Gastroesophageal sphincter (tissue), 4 donors: ENCODE data around the gene TBC1D10A. TPM values are rescaled to one million over a fixed set of nuclear protein-coding genes. Genes with fewer than 3 reads are reported as not detected.

Experiments used
- ATAC-seq: fragments of 150-250 bp; one replicate; pipeline ENCODE4 v1.9.1; 2016; ENCODE audit warnings: mild to moderate bottlenecking, moderate library complexity
- H3K27ac ChIP-seq, 4 donors: fragments of 200-600 bp; sonication (generic) in 3 of 4; 1 replicate in 3 of 4; 2 replicates in 1 of 4; pipeline ENCODE4 v1.5.1; 2016 to 2019
- H3K27me3 ChIP-seq: fragments of 200-600 bp; sonication (generic); one replicate; pipeline ENCODE4 v1.5.1; 2019
- H3K36me3 ChIP-seq, 2 donors: fragments of 200-600 bp; sonication (generic); one replicate each; pipeline ENCODE4 v1.5.1; 2019; ENCODE audit warnings: control low read depth in 1 of 2
- H3K4me1 ChIP-seq, 3 donors: fragments of 200-600 bp; sonication (generic); 1 replicate in 2 of 3; 2 replicates in 1 of 3; pipeline ENCODE4 v1.5.1; 2016 to 2019; ENCODE audit warnings: control low read depth in 2 of 3
- H3K4me3 ChIP-seq, 2 donors: fragments of 200-600 bp; sonication (generic); one replicate each; pipeline ENCODE4 v1.5.1; 2019; ENCODE audit warnings: mild to moderate bottlenecking in 1 of 2, moderate library complexity in 1 of 2
- H3K9me3 ChIP-seq, 3 donors: fragments of 200-600 bp; sonication (generic); one replicate each; pipeline ENCODE4 v1.5.1; 2017 to 2019; ENCODE audit warnings: control low read depth in 2 of 3
- EP300 ChIP-seq: sonication (generic); formaldehyde crosslinking; IDR thresholded peaks from one replicate; pipeline ENCODE4 v1.6.1; 2017; ENCODE audit warnings: antibody characterized with exemption, mild to moderate bottlenecking
- POLR2A ChIP-seq, 2 donors: fragments of 450-650 bp; IDR thresholded peaks; one replicate each; pipeline ENCODE4 v1.6.1; 2017; ENCODE audit warnings: antibody characterized with exemption in 2 of 2, mild to moderate bottlenecking in 2 of 2, moderate library complexity in 1 of 2
- POLR2AphosphoS5 ChIP-seq: sonication (generic); formaldehyde crosslinking; IDR thresholded peaks from one replicate; pipeline ENCODE4 v1.6.1; 2017; ENCODE audit warnings: antibody characterized with exemption
- WGBS, 2 donors: methylation state at CpG; one replicate each; pipeline ENCODE4 v1.1.5; 2018; ENCODE audit warnings: low coverage in 1 of 2; 5-methylcytosine and 5-hydroxymethylcytosine counted together
- total RNA-seq, 4 donors: library from RNA; depleted of rRNA; stranded (reverse); fragments of >200 nt; gene quantifications; one replicate each; pipeline ENCODE4 v1.1.0, GENCODE V29; 2016
- TF ChIP-seq, protein P1 (sequence below), 4 experiments: fragments of 200-600 bp in 2 of 4; fragments of 450-650 bp in 2 of 4; sonication (generic) in 1 of 4; IDR thresholded peaks; one replicate each; pipeline ENCODE4 v1.5.1; 2017 to 2019; ENCODE audit warnings: antibody characterized with exemption in 4 of 4, mild to moderate bottlenecking in 2 of 4, moderate library complexity in 2 of 4

TBC1D10A gene
- total RNA-seq, 4 donors from 2014 or later: 25.3 to 30.8 (median 26.0) TPM

- ATAC-seq: peak; percentile 14
- Histone ChIP-seq H3K9me3 (no peaks in the 10 kb centered on the region), H3K27me3 (no peaks in the 10 kb centered on the region), H3K27ac (peak overlapping the region; percentile 94 to 98 (median 96)), H3K4me1 (peaks cover 7 to 56% (median 35%) of the 10 kb centered on the region in 3 donors), H3K4me3 (peak overlapping the region; percentile 32 to 76), H3K36me3 (peaks cover 0 to 60% of the 10 kb centered on the region in 2 donors)
- TF ChIP-seq POLR2AphosphoS5 (no peak), POLR2A (IDR thresholded peaks at IDR 0.05) (no peak), EP300 (no peak)
- TF ChIP-seq, protein P1, sequence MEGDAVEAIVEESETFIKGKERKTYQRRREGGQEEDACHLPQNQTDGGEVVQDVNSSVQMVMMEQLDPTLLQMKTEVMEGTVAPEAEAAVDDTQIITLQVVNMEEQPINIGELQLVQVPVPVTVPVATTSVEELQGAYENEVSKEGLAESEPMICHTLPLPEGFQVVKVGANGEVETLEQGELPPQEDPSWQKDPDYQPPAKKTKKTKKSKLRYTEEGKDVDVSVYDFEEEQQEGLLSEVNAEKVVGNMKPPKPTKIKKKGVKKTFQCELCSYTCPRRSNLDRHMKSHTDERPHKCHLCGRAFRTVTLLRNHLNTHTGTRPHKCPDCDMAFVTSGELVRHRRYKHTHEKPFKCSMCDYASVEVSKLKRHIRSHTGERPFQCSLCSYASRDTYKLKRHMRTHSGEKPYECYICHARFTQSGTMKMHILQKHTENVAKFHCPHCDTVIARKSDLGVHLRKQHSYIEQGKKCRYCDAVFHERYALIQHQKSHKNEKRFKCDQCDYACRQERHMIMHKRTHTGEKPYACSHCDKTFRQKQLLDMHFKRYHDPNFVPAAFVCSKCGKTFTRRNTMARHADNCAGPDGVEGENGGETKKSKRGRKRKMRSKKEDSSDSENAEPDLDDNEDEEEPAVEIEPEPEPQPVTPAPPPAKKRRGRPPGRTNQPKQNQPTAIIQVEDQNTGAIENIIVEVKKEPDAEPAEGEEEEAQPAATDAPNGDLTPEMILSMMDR (IDR thresholded peaks at IDR 0.05): peak in 2 of 4 experiments; percentile 4 to 25
- 0% methylated on average over 1 of the region's 12 CpGs; no CpG with 5 or more reads in 1 of the 2 donors for WGBS, 2 donors
Observed at GRCh38 chr22:30289980-30290313, 36.8 kb downstream of the TBC1D10A start.

DNA sequence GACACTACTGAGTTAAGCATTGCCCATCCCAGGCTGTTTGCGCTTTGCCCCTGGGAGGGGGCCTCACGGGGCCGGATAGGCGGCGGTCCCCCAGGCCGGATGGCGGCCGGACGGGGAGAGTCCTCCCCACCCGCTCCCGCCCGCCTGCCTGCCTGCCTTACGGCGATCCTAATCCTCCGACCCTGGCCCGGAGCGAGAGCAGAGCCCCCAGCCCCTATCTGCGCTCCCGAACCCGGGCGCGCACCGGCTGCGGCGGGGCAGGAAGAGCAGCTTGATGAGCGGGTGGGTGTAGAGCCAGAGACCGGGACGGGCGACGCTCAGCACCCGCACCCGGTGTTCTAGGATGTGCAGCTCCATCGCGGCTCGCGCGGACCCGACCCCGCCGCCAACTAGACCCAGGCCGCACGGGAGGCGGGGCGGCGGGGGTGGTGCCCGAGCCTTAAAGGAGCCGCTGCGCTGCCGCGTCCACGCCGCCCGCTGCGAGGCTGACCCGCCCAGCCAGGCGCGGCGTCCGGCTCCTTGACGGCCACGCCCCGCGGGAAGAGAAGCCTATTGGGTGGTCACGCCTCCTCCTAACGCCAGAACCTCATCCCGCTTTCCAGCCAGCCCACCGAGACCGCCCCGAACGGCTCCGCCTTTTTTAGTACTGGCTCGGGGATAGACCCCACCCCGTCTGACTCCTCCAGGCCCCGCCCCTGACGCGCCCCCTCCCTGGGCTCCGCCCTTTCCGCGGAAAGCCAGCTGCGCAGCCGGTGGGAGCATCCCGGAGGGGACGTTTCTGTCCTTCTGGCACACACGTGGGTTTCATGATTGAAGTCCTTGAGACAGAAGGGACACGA lies 37.4 kb downstream of the TBC1D10A start, which contains the start of gene CASTOR1:
TSS of gene CASTOR1 (minus strand) at position 365 of the 839 bp plus-strand sequence. CDS start at position 357, 8 bp downstream.
- H3K4me3 ChIP-seq: peak within 1 kb of the TSS; percentile 76 to 82
- peak within 1 kb of the TSS; percentile 94 to 98 (median 96) for H3K27ac ChIP-seq
- no peaks in the 10 kb centered on the region for H3K9me3 ChIP-seq
- WGBS, 2 donors: 0% methylated on average over 2 of the region's 85 CpGs; no CpG with 5 or more reads in 1 of the 2 donors
- H3K36me3 ChIP-seq: peaks cover 0 to 60% of the 10 kb centered on the region in 2 donors
- H3K4me1 ChIP-seq: peaks cover 7 to 56% (median 35%) of the 10 kb centered on the region in 3 donors
- TF ChIP-seq POLR2A (IDR thresholded peaks at IDR 0.05) (peak; percentile 62 to 79), POLR2AphosphoS5 (peak; percentile 93), EP300 (no peak)
- TF ChIP-seq, protein P1 (IDR thresholded peaks at IDR 0.05): peak in 1 of 4 experiments; percentile 1
- no peaks in the 10 kb centered on the region for H3K27me3 ChIP-seq
- ATAC-seq: peak; percentile 89

DNA sequence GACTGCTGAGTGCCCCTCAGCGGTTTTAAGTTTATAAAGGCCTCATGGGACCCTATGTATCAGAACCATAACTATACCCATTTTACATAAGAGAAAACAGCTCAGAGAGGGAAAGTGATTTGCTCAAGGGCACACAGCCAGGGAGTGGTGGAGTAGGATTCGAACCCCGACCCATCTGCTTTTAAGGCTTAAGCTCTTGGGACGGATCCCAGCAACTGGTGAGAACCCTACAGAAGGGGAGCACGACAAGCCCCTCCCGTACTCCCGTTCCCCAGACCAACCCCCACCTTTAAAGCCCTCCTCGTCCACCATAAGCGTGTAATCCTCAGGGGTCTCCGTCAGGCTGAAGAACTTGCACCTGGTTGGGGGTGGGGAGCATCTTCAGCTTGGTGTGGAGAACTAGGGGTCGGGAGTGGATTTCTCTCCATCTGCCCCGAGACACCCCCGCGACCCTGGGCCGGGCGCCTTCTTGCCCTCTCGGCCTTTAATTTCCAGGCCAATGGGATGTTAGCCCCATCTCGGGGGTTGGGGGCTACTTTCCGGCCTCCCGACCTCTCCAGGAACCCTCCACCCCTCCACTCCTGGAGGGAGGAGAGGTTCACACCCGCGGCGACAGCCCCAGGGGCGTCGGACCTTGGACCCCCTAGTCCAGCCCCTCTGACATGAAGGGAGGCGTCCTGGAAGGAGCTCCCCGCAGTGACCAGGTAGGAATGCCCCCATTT lies 38.2 kb downstream of the TBC1D10A start:
- no peaks in the 10 kb centered on the region for H3K27me3 ChIP-seq
- 15 to 35% methylated on average over 3 to 14 of the region's 27 CpGs for WGBS, 2 donors
- peaks cover 7 to 56% (median 35%) of the 10 kb centered on the region in 3 donors for H3K4me1 ChIP-seq
- H3K9me3 ChIP-seq: no peaks in the 10 kb centered on the region
- H3K27ac ChIP-seq: peak overlapping the region; percentile 92 to 98 (median 96)
- H3K36me3 ChIP-seq: peaks cover 0 to 60% of the 10 kb centered on the region in 2 donors
- ATAC-seq: no peak
- TF ChIP-seq, protein P1 (IDR thresholded peaks at IDR 0.05): no peak
- TF ChIP-seq POLR2AphosphoS5: no peak
- TF ChIP-seq EP300: no peak
- no peak for TF ChIP-seq POLR2A (IDR thresholded peaks at IDR 0.05)
- H3K4me3 ChIP-seq: peak overlapping the region; percentile 76 to 82

DNA sequence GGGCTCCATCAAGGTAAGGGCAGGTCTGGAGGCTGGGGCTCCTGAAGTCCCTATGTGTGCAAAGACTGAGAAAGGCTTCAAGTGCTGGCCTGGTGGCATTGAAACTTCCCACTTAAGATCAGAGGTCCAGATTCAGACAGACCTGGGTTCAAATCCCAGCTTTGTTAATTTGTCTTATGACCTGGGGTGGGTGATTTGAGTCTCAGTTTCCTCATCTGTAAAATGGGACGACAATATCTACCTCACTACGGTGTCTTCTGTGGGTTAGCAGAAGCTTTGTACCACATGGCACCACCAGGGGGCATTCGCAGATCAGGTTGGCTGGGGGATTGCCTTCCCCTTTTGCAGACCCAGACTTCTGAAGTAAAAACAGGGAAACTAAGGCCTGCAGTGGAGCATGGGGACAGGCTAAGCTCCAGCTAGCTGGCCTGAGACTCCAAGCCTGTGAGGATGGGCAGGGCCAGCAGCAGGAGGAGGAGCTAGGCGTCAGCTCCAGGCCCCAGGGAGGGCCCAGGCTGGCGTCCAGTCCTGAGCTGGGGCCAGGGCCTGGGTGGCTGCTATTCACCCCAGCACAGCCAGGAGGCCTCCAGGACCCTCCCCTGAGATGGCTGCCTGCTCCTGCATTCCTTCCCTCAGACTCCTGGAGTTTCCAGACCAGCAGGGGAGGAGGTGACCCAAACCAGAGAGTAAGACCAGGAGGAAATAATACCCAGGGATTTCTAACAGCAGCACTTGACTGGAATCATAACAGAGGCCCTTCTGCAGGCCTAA lies 38.9 kb downstream of the TBC1D10A start:
- no peaks in the 10 kb centered on the region for H3K9me3 ChIP-seq

More for the DNA sequence above, 38.9 kb downstream of the TBC1D10A start:
- no peaks in the 10 kb centered on the region for H3K27me3 ChIP-seq
- peak; percentile 19 to 43 for TF ChIP-seq POLR2A (IDR thresholded peaks at IDR 0.05)
- TF ChIP-seq EP300: no peak
- peak; percentile 62 for TF ChIP-seq POLR2AphosphoS5
- TF ChIP-seq, protein P1 (IDR thresholded peaks at IDR 0.05): peak in 3 of 4 experiments; percentile 80 to 87 (median 85)
- H3K27ac ChIP-seq: peak overlapping the region; percentile 92 to 98 (median 96)
- H3K4me1 ChIP-seq: peaks cover 7 to 56% (median 35%) of the 10 kb centered on the region in 3 donors
- 0% methylated on average over 1 of the region's 5 CpGs; no CpG with 5 or more reads in 1 of the 2 donors for WGBS, 2 donors
- ATAC-seq: peak; percentile 73
- H3K36me3 ChIP-seq: peaks cover 0 to 57% of the 10 kb centered on the region in 2 donors
- H3K4me3 ChIP-seq: peak overlapping the region; percentile 76 to 82
